ENCODE measurements around the gene RFC5. TPM values are rescaled to one million over a fixed set of nuclear protein-coding genes. Genes with fewer than 3 reads are reported as not detected.

RFC5 gene
- total and polyA plus RNA-seq, 2 of the 13 experiments (the other 11 are each of a cell fraction or from before 2014, with no cell fraction given), result 16.8 to 51.4 TPM

DNA sequence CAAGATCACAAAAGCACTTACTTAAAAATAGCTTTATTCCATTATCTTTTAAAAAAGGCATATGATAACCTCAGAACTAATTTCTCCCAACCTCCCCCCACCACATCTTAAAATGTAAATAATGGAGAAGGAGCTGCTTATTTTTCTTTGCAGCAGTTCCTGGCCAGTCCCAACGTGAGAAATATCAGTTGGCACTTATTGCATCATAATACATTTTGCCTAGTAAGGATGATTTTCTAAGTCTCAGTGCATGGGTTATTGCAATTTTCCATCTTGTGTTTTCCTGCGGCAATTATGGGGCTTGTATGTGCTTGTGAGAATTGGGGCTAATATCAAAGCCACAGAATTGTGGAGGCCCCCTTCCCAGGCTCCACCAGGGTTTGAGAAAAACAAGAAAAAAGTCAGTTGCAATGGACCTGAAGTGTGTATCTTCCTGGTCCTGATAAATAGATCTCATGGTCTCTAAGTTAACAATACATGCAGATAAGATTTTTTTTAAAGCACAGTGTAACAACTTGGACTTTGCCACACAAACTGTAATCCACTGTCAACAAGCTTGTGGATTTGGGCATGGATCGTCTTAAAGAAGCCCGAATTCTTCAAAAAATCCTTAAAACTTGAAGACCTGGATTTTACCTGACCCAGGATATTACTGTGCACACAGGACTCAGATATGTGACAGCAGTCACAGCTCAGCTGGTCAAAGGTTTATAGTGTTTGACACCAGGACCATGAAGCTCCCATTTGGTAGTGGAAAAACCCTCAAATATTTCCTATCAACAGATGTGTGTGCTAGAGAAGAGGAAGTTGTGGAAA is 47.3 kb downstream of the RFC5 start (continued):
- TF ChIP-seq ZNF230 (CRISPR knock-in tag; IDR thresholded peaks at IDR 0.05) (no peak), CEBPB (IDR thresholded peaks at IDR 0.05; ENCODE audit: borderline replicate concordance, low read depth, low read length) (peak; percentile 89), ARID5B (CRISPR knock-in tag; IDR thresholded peaks at IDR 0.05) (peak; percentile 65), AKNA (CRISPR knock-in tag; IDR thresholded peaks at IDR 0.05; ENCODE audit: borderline replicate concordance) (no peak), CHD4 (IDR thresholded peaks at IDR 0.05; ENCODE audit: borderline replicate concordance, low read length) (0 out of 2 replicates have a peak, but pooled peaks have one; percentile 30), ASH2L (IDR thresholded peaks at IDR 0.05; ENCODE audit: insufficient read length, low read depth, low read length) (peak; percentile 58), DPF2 (CRISPR knock-in tag; IDR thresholded peaks at IDR 0.05; ENCODE audit: borderline replicate concordance, low read depth) (peak; percentile 34; the same call in 1 of the 2 replicates), NR2F2 (IDR thresholded peaks at IDR 0.05; ENCODE audit: borderline replicate concordance, low read depth) (0 out of 2 replicates have a peak, but pooled peaks have one; percentile 27), ZKSCAN8 (CRISPR knock-in tag; IDR thresholded peaks at IDR 0.05; ENCODE audit: borderline replicate concordance) (0 out of 2 replicates have a peak, but pooled peaks have one; percentile 24), NFIC (IDR thresholded peaks at IDR 0.05; ENCODE audit: low read length) (peak; percentile 16; the same call in 1 of the 2 replicates), CEBPG (CRISPR knock-in tag; IDR thresholded peaks at IDR 0.05) (peak; percentile 81), HNF4G (IDR thresholded peaks at IDR 0.05; ENCODE audit: borderline replicate concordance, low read depth, low read length) (peak; percentile 64), HNF4G (CRISPR knock-in tag; IDR thresholded peaks at IDR 0.05; ENCODE audit: borderline replicate concordance, low read depth) (no peak), RXRB (CRISPR knock-in tag; IDR thresholded peaks at IDR 0.05; ENCODE audit: borderline replicate concordance) (peak; percentile 15; the same call in 1 of the 2 replicates), FOXA1 (IDR thresholded peaks at IDR 0.05) (no peak), FOXA1 (CRISPR knock-in tag; IDR thresholded peaks at IDR 0.05) (peak; percentile 68)
- TF ChIP-seq, protein P1, sequence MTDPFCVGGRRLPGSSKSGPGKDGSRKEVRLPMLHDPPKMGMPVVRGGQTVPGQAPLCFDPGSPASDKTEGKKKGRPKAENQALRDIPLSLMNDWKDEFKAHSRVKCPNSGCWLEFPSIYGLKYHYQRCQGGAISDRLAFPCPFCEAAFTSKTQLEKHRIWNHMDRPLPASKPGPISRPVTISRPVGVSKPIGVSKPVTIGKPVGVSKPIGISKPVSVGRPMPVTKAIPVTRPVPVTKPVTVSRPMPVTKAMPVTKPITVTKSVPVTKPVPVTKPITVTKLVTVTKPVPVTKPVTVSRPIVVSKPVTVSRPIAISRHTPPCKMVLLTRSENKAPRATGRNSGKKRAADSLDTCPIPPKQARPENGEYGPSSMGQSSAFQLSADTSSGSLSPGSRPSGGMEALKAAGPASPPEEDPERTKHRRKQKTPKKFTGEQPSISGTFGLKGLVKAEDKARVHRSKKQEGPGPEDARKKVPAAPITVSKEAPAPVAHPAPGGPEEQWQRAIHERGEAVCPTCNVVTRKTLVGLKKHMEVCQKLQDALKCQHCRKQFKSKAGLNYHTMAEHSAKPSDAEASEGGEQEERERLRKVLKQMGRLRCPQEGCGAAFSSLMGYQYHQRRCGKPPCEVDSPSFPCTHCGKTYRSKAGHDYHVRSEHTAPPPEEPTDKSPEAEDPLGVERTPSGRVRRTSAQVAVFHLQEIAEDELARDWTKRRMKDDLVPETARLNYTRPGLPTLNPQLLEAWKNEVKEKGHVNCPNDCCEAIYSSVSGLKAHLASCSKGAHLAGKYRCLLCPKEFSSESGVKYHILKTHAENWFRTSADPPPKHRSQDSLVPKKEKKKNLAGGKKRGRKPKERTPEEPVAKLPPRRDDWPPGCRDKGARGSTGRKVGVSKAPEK (CRISPR knock-in tag; IDR thresholded peaks at IDR 0.05; ENCODE audit: borderline replicate concordance), result no peak
